Right lobe of liver (tissue), 4 donors: Measurements from ENCODE around the gene CD2AP.

Experiments
- CTCF ChIP-seq, 4 donors: fragments of 200-600 bp in 3 of 4; fragments of 450-650 bp in 1 of 4; IDR thresholded peaks; one replicate each; pipeline versions ENCODE4 v1.5.1 to v1.8.0; 2016 to 2022; ENCODE audit warnings: antibody characterized with exemption in 4 of 4, mild to moderate bottlenecking in 2 of 4
- POLR2A ChIP-seq: fragments of 450-650 bp; IDR thresholded peaks from one replicate; pipeline ENCODE4 v1.6.1; 2017; ENCODE audit warnings: antibody characterized with exemption, mild to moderate bottlenecking
- donor health status: DM: no; HTN: no; CAD: no.
- donor health status: DM: no; HTN: no; CAD: no.
- donor health status: DM: no; HTN: yes; CAD: no.

GRCh38 chr6:47451162-47451561 is 26.4 kb upstream of the CD2AP start:
- TF ChIP-seq CTCF (IDR thresholded peaks at IDR 0.05) (no peak), POLR2A (no peak)
